ENCODE measurements around the gene ATP2C1.
A peak's percentile ranks its signal among the peaks of the same experiment; 100 is the strongest.

DNA sequence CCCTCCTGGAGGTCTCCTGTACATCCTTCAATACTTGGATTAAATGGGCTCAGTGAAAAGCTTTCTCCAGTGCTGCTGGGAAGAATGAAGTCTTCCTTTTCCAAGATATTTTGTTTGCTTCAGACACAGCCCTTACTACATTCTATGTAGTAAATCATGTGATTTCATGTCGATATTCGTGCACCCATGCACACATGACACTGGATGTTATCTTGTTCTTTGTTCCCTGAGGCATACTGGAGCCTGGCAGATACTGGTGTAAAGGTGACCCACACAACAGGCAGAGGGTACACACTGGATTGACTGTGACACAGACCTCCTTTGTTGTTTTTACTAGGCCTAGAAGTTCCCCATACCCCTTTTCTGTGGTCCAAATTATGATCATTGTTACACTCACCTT is 40.3 kb upstream of the ATP2C1 start:
- TF ChIP-seq POLR2A (IDR thresholded peaks at IDR 0.05; ENCODE audit: low read length) (peak; percentile 72), GATA1 (IDR thresholded peaks at IDR 0.05; ENCODE audit: low read depth, low read length) (no peak)
